SH-SY5Y (cell line): ENCODE results near the gene GLTPD2.

ENCODE experiments used
- GATA2 ChIP-seq: IDR thresholded peaks from 2 replicates; pipeline ENCODE4 v1.6.1; 2011; ENCODE audit warnings: mild to moderate bottlenecking, low read depth, low read length
- GATA3 ChIP-seq: IDR thresholded peaks from 2 replicates; pipeline ENCODE4 v1.6.1; 2011; ENCODE audit warnings: low read depth, mild to moderate bottlenecking, low read length, moderate library complexity

GRCh38 chr17:4766201-4766600 is 22.6 kb upstream of the GLTPD2 start:
- TF ChIP-seq GATA3 (no peak), GATA2 (no peak)
